K562 (cell line): Measurements from ENCODE around the gene NAV2.

Experiments
- BACH1 ChIP-seq: fragments of 200-800 bp; sonication (Bioruptor generic); IDR thresholded peaks from 2 replicates; pipeline ENCODE4 v1.6.1; 2016; ENCODE audit warnings: missing genetic modification characterization, missing compliant biosample characterization
- CBFB ChIP-seq: sonication (generic); formaldehyde crosslinking; IDR thresholded peaks from 2 replicates; pipeline ENCODE4 v1.4.0; 2020; ENCODE audit warnings: mild to moderate bottlenecking, missing genetic modification reagents
- SMARCE1 ChIP-seq: fragments of 450-650 bp; IDR thresholded peaks from 2 replicates; pipeline ENCODE4 v1.7.1; 2016; ENCODE audit warnings: mild to moderate bottlenecking
- ZBTB17 ChIP-seq: fragments of 450-650 bp; formaldehyde crosslinking; IDR thresholded peaks from 2 replicates; pipeline ENCODE4 v1.4.0; 2020; ENCODE audit warnings: mild to moderate bottlenecking
- TF ChIP-seq, protein P1 (sequence below): sonication (generic); formaldehyde crosslinking; IDR thresholded peaks from 2 replicates; pipeline ENCODE4 v1.8.0; 2023; ENCODE audit warnings: missing genetic modification reagents, mild to moderate bottlenecking, borderline replicate concordance
- TF ChIP-seq, protein P2 (sequence below), 3 experiments: IDR thresholded peaks in 2 of 3; conservative IDR thresholded peaks in 1 of 3; 2 replicates each; pipeline ENCODE4 v1.5.1; 2011 to 2012; ENCODE audit warnings: low read length in 3 of 3, mild to moderate bottlenecking in 3 of 3, control low read depth in 2 of 3, improper control_type of control experiment in 1 of 3, inconsistent platforms in 1 of 3, low read depth in 1 of 3, mixed read lengths in 1 of 3, moderate library complexity in 1 of 3; ENCODE audit not compliant: insufficient read depth in 2 of 3

DNA sequence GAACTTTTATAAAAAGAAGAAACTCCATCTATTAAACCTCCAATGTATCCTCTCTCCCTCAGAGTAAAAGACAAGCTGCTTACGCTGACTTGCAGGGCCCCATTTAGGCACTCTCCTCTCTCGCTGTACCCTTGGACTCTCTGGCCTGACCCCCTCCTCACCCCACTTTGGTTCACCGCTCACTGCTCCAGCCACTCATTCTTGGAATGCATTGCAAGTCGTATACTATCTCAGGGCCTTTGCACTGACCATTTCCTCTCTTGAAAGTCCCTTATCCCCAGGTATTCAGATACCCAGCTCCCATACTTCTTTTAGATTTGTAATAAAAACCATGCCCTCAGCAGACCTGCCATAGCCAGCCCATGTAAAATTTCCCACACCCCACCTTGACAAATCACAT is 308.1 kb downstream of the NAV2 start:
- TF ChIP-seq CBFB (CRISPR knock-in tag) (no peak), ZBTB17 (CRISPR knock-in tag) (no peak), SMARCE1 (no peak), BACH1 (tag) (no peak)
- TF ChIP-seq, protein P1, sequence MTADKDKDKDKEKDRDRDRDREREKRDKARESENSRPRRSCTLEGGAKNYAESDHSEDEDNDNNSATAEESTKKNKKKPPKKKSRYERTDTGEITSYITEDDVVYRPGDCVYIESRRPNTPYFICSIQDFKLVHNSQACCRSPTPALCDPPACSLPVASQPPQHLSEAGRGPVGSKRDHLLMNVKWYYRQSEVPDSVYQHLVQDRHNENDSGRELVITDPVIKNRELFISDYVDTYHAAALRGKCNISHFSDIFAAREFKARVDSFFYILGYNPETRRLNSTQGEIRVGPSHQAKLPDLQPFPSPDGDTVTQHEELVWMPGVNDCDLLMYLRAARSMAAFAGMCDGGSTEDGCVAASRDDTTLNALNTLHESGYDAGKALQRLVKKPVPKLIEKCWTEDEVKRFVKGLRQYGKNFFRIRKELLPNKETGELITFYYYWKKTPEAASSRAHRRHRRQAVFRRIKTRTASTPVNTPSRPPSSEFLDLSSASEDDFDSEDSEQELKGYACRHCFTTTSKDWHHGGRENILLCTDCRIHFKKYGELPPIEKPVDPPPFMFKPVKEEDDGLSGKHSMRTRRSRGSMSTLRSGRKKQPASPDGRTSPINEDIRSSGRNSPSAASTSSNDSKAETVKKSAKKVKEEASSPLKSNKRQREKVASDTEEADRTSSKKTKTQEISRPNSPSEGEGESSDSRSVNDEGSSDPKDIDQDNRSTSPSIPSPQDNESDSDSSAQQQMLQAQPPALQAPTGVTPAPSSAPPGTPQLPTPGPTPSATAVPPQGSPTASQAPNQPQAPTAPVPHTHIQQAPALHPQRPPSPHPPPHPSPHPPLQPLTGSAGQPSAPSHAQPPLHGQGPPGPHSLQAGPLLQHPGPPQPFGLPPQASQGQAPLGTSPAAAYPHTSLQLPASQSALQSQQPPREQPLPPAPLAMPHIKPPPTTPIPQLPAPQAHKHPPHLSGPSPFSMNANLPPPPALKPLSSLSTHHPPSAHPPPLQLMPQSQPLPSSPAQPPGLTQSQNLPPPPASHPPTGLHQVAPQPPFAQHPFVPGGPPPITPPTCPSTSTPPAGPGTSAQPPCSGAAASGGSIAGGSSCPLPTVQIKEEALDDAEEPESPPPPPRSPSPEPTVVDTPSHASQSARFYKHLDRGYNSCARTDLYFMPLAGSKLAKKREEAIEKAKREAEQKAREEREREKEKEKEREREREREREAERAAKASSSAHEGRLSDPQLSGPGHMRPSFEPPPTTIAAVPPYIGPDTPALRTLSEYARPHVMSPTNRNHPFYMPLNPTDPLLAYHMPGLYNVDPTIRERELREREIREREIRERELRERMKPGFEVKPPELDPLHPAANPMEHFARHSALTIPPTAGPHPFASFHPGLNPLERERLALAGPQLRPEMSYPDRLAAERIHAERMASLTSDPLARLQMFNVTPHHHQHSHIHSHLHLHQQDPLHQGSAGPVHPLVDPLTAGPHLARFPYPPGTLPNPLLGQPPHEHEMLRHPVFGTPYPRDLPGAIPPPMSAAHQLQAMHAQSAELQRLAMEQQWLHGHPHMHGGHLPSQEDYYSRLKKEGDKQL (CRISPR knock-in tag): no peak
- TF ChIP-seq, protein P2, sequence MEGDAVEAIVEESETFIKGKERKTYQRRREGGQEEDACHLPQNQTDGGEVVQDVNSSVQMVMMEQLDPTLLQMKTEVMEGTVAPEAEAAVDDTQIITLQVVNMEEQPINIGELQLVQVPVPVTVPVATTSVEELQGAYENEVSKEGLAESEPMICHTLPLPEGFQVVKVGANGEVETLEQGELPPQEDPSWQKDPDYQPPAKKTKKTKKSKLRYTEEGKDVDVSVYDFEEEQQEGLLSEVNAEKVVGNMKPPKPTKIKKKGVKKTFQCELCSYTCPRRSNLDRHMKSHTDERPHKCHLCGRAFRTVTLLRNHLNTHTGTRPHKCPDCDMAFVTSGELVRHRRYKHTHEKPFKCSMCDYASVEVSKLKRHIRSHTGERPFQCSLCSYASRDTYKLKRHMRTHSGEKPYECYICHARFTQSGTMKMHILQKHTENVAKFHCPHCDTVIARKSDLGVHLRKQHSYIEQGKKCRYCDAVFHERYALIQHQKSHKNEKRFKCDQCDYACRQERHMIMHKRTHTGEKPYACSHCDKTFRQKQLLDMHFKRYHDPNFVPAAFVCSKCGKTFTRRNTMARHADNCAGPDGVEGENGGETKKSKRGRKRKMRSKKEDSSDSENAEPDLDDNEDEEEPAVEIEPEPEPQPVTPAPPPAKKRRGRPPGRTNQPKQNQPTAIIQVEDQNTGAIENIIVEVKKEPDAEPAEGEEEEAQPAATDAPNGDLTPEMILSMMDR (IDR thresholded peaks at IDR 0.05 in 2 of 3, conservative IDR thresholded peaks at IDR 0.05 in 1 of 3; ENCODE audit: insufficient read depth in 2 of 3, low read depth in 1 of 3, low read length in 3 of 3): no peak
